ENCODE results near the gene TC2N.

DNA sequence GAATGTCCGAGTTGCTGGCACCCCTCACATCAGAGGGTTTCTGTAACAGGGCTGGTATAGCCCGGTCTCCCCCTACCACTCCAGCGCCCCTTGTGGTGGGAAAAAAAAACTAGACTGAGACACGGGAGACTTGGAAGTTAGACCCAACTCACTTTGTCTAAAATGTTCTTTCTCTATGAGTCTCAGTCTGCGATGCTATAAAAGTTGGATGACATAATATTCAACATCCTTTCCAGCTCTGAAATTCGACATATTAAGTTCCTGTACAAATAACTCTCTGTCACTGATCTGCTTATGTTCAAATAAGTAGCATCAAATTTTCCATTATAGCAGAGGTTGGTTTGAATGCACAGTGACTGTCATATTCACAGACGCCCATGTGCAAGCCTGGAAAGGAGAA lies 25.7 kb upstream of the TC2N start:
- TF ChIP-seq, protein P1, sequence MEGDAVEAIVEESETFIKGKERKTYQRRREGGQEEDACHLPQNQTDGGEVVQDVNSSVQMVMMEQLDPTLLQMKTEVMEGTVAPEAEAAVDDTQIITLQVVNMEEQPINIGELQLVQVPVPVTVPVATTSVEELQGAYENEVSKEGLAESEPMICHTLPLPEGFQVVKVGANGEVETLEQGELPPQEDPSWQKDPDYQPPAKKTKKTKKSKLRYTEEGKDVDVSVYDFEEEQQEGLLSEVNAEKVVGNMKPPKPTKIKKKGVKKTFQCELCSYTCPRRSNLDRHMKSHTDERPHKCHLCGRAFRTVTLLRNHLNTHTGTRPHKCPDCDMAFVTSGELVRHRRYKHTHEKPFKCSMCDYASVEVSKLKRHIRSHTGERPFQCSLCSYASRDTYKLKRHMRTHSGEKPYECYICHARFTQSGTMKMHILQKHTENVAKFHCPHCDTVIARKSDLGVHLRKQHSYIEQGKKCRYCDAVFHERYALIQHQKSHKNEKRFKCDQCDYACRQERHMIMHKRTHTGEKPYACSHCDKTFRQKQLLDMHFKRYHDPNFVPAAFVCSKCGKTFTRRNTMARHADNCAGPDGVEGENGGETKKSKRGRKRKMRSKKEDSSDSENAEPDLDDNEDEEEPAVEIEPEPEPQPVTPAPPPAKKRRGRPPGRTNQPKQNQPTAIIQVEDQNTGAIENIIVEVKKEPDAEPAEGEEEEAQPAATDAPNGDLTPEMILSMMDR (conservative IDR thresholded peaks at IDR 0.05), result peak; percentile 81
- TF ChIP-seq ZFX (IDR thresholded peaks at IDR 0.05), result no peak

All from C4-2B (cell line).